ENCODE results near the gene SPINK13.
"Not testable (repeated sequence)": the region's sequence is repeated elsewhere in the genome, so short reads cannot be mapped to it uniquely, and the experiment has no call there.

Gene SPINK13, protein sequence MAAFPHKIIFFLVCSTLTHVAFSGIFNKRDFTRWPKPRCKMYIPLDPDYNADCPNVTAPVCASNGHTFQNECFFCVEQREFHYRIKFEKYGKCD

DNA sequence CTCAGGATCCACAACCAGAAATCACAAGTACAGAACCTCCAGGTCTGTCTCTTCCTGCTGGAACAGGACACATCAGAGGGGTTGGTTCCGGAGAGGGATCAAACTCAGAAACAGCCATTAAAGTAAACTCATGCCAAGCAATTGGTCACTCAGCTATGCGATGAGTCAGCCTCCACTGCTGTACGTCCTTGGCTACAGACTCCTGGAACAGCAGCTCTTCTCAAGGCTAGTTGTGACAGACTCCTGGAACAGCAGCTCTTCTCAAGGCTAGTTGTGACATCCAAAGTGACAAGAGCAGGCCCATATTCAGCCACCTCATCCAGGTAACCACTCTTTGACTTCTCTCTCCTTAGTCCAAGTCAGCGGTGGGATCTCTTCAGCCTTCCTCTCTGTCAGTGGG, at the start of gene SPINK13:
SPINK13 (plus strand) TSS at position 229 of the 400 bp plus-strand sequence. CDS start 1,279 bp downstream, outside the sequence.
- peak; percentile 58 for DNase-seq (ENCODE audit: low read depth)

DNA sequence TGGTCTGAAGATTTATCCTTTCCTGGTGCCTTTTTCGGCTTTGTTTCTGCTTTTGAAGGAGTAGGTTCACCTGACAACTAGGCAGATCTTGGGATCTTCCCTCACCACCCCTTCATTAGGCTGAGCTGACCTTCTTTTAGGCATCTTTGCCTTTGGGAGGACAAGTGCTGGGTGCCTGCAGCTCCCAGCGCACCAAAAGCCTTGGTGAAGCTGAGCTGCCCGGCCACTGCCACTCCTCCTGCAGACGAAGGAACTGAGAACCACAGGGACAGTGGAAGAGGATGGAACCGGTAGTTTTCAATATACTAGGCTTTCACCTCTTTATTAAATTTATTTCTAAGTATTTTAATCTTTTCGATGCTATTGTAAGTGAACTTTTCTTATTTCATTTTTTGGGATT, 47.1 kb upstream of the SPINK13 start:
- no peak for DNase-seq (ENCODE audit: low read depth)

DNA sequence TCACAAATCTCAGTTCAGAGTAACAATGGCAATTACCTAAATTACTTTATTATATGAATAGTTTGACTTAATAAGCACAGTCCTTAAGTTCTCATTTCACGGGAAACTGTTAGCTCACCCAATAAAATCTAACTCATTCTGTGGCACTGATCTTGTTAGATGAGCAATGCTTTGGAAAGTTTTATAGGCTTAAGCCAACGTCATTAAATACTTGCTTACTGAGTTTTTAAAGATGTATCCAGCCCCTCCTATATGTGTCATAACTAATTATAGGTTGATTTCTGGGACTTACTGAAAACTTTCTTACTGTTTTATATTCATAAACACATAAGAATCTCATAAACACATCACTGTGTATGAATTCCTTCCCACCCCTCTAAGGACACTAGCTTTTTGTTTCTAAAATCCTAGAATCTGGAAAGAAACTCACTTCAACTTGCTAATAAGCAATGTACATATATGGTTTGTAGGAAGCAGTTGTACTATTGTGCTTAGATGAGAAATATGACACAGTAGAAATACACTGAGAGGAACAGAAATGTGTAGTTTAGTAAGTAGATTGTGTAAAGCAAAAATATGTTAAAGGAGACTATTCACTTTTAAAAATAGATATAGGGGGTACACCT, 44.4 kb upstream of the SPINK13 start:
- peak; percentile 65 for DNase-seq (ENCODE audit: low read depth)

DNA sequence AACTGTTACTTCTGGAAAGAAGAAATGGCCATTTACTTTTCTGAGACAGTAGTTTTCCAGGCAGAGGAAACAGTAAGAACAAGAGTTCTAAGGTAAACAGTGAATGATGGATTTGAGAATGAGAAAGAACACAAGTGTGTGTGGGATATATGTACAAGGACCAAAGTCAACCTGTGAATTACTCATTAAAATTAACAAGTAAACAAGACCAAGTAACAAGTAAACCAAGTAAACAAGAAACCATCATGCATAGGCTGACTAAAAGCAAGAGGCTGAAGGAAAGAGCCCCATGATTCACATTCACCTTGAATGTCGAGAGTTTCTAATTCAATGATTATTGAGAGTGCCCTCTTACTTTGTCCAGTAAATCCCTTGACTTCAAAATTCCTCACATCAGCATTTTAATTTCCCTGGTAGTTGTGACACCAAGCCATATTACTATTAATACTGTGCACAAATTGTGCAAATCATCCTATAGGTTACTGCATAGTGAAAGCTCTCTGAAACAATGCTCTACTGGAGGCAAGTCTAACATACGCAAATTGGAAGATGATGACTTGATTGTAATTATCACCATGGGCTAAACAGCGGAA, 40.1 kb upstream of the SPINK13 start:
- no peak for DNase-seq (ENCODE audit: low read depth)

DNA sequence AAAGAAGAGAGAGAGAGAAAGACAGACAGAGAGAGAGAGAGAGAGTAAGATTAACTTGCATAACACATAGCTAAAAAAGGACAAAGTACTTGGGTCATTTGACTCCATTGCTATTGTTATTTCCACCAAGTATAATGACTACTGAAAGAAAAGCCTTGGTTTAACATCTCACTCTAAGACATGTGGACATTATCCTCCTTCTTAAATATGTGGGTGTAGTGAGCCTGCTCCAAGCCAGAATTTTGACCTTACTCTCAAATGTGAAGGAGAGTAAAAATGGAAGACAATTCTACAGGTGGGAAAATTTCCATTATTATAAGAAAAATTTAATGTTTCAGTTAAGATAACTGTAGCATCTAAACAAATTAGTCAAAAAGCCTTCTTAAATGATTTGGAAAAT, 38.8 kb upstream of the SPINK13 start:
- DNase-seq (ENCODE audit: low read depth), result no peak

DNA sequence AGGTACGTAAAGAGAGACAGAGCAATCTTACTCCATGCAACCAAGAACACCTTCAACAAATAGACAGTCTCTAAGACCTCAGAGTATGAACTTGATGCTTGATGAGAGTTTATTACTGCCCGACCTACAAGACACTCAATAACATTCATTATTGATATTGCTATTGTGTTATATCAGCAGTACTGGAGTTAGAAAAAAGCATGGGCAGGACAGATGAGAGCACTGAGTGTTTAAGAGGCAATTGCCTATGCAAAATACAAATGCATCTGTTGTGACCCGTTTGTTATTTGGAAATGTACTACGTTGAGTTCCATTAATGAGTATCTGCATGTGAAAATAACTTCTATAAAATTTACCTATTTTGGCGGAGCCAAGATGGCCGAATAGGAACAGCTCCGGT, 38.4 kb upstream of the SPINK13 start:
- no peak for DNase-seq (ENCODE audit: low read depth)

DNA sequence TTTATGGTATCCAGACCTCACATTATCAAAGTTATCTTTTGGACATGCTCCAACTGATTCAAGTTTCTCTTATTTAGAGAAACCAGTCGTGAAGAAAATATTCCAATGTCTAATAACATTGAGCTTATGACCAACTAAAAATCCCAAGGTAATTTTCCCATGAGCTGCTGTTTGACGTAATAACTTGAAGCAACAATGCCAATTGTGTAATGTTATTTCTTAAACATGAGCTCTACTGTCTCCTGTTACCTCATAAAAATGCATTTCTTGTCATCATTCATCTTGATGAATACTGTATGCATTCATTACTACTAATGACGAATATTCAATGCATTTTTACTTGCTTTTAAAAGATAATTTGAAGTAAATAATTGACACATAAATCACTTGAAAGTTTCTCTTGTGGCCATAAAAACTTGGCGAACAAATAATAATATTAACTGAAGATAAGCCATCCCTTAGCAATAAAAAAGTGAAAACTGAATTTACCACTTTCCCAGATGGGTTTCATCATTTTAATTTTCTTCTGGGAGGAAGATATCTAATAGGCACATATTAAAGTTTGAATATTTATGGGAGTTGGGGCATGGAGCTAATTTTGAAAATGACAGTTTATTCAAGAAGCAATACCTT, 30.7 kb upstream of the SPINK13 start:
- no peak for DNase-seq (ENCODE audit: low read depth)

DNA sequence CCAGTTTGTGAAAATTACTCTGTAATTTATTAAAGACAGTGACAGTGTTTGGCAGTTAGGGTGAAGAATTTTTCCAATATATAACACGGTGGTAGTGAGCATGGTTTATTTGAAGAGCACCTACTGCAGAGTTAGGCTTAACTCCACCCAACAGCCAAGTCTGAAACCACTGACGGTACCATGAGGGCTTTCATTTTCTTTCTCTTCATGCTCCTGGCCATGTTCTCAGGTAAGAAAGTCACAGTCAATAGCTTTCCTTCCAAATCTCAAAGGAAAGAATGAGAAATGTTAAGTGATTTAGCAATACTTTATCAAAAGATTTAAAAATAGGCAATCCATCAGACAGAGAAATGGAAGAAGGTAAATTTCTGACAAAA, 30.2 kb upstream of the SPINK13 start, which contains the start of gene MARCOL:
MARCOL (plus strand) TSS at position 108 of the 377 bp plus-strand sequence; CDS start at position 181, 73 bp downstream.
- no peak for DNase-seq (ENCODE audit: low read depth)

DNA sequence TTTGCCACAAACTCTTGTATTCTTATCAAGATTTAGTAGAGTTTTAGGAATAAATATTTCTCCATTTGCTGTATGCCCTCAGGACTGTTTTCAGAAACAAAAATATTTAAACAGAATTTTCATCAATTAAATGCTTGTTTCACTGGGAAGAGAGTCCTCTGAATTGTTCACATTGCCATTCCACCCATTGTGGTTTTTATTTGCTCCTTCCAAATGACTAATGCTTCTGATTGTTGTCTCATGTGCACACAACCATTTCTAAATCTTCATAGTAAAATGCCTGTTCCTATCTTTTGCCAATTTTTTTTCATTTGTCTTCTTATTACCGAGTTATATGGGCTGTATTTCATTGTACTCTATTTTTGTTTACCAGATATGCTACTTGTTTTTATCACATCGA, 19.7 kb upstream of the SPINK13 start:
- DNase-seq (ENCODE audit: low read depth), result no peak

DNA sequence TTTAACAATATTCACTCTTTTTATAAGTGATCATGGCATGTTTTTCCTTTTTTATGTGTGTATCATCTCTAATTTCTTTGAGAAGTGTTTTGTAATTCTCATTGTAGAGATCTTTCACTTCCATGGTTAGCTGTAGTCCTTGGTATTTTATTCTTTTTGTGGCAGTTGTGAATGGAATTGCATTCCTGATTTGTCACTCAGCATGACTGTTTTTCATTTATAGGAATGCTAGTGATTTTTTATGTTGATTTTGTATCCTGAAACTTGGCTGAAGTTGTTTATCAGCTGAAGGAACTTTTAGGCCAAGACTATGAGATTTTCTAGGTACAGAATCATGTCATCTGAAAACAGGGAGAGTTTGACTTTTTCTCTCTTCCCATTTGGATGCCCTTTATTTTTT, 13.1 kb upstream of the SPINK13 start:
- DNase-seq (ENCODE audit: low read depth), result peak; percentile 25

DNA sequence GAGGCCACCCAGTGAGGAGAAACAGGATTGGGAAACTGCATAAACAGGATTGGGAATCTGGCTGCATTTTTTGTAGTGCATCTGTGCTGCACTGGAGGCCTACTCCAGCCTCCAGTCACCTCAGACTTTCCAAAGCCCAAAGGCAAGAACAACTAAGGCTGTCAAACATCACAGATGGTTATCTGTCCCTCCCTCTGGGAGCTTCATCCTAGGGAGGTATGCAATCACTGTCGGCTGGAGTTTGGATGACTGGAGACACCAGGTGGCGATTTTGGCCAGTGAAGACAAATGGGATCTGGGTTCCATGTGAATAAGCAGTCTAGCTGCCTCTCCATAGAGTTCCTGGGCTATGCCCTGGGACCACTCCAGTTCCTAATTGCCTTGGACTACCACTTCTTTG, 9.3 kb upstream of the SPINK13 start:
- DNase-seq (ENCODE audit: low read depth), result no peak

DNA sequence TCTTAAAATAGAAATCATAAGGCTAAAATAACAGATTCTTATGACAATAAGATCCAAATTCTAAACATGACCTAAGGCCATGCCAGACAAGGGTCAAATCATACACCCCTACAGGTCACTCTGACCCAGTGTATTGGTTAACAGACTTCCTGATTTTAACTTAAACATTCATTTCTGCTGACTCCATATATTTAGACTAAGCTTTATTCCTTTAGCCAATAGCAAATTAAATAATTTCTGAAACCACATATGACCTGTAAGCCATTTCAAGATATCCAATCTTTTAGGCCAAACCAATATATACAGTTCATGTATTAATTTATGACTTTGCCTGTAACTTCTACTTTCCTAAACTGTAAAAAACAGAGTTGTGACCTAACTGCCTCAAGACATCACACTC, 7.4 kb upstream of the SPINK13 start:
- no peak for DNase-seq (ENCODE audit: low read depth)

DNA sequence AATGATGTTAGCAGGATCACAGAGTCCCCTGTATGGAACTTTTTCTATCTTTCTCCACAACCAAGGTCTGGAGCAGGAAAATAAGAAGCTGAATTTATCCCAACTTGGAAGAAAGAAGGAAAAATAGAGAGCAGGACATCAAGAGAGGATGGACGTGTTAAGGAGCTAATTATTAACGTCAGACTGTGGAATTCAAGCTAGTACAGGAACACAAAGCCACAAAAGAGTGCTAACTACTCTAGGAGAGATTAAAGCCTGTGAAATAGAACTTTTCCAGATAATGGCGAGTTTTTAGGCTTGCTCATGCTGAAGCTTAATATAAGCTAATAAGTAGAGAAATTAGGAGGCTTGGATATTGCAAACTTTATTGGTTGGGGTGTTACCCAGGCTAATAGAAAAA, 632 bp upstream of the SPINK13 start:
- no peak for DNase-seq (ENCODE audit: low read depth)

DNA sequence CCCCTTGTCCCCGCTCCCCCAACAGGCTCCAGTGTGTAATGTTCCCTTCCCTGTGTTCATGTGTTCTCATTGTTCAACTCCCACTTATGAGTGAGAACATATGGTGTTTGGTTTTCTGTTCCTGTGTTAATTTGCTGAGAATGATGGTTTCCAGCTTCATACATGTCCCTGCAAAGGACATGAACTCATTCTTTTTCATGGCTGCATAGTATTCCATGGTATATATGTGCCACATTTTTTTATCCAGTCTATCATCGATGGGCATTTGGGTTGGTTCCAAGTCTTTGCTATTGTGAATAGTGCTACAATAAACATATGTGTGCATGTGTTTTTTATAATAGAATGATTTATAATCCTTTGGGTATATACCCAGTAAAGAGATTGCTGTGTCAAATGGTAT, 6.5 kb downstream of the SPINK13 start:
- DNase-seq (ENCODE audit: low read depth), result not testable (repeated sequence)

DNA sequence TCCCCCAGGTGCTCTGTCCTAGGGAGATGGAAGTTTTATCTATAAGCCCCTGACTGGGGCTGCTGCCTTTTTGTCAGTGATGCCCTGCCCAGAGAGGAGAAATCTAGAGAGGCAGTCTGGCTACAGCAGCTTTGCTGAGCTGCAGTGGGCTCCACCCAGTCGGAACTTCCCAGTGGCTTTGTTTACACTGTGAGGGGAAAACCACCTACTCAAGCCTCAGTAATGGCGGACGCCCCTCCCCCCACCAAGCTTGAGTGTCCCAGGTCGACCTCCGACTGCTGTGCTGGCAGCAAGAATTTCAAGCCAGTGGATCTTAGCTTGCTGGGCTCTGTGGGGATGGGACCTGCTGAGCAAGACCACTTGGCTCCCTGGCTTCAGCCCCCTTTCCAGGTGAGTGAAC, 12.3 kb downstream of the SPINK13 start:
- DNase-seq (ENCODE audit: low read depth), result not testable (repeated sequence)

DNA sequence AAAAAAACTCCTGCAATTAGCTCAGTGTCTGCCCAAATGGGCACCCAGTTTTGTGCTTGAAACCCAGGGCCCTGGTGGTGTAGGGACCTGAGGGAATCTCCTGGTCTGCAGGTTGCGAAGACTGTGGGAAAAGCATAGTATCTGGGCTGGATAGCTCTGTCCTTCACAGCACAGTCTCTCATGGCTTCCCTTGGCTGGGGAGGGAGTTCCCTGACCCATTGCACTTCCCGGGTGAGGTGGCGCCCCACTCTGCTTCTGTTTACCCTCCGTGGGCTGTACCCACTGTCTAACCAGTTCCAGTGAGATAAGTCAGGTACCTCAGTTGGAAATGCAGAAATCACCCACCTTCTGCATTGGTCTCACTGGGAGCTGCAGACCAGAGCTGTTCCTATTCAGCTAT, 12.7 kb downstream of the SPINK13 start:
- not testable (repeated sequence) for DNase-seq (ENCODE audit: low read depth)

DNA sequence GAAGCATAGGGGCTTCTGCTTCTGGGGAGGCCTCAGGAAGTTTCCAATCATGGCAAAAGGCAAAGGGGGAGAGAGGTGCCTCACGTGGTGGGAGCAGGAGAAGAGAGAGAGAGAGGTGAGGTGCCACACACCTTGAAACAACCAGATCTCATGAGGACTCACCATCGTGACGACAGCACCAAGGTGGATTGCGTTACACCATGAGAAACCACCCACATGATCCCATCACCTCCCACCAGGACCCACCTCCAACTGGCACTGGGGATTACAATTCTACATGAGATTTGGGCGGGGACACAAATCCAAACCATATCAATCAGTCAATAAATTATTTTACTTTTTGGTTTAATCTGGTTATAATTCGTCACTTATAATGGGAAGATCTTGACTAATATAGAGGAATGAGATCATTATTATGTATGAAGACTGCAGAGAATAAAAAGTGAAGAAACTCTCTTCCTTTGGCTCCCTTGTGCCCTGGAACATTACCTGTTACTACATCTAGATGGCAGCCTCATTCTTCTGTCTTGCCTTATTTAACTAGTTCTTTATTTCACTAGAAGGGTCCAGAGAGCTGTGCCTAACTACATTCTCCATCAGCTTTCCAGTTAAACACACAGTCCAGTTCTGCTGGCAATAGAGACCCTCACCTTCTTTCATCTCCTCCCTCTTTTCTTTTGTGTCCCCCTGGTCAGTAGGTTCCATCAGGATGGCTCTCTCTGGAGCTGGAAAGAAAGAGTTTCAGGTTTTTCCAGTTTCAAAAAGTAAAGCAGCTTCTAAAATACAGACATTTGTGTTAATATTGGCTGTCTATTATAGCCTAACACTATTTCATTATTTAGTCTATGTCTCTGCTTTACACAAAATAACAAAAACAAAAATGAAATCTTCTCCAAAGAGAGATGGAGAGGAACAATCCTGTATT, 21.9 kb downstream of the SPINK13 start:
- DNase-seq (ENCODE audit: low read depth), result no peak

DNA sequence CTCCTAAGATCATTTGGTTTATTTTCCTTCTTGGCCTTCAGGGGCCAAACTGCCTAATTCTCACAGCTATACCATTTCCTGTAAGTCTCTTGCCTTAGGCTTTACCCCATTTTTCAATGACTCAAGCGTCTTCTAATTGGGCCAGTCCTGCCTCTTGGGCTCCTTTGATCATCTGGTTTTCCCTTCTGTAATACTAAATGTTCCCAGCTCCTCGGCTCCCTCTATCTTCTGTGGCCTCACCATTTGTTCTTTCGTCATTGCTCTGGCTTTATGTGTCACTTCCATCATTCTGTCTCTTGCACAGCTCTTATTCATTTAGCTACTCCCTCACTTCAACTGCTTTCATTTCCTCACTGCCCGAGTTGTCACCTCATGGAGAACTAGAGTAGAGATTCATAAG, 29.1 kb downstream of the SPINK13 start:
- DNase-seq (ENCODE audit: low read depth), result no peak

DNA sequence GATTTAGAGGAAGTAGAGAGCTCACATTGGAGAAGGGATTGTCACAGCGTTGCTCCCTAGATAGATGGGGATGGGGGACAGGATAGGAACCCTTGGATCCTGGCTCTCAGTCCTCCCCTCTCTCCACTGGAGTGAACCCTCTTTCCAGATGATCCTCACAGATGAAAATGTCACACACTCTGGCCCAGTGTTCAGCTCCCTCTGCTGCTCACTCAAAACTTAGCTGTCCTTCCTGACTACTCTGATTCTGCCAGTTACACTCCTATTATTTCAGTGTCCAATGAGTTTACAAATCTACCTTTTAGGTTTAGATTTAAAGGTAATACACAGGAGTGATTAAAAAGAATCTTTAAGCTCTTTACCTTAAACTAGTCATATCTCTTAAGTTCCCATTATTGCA, 37.9 kb downstream of the SPINK13 start:
- no peak for DNase-seq (ENCODE audit: low read depth)

DNA sequence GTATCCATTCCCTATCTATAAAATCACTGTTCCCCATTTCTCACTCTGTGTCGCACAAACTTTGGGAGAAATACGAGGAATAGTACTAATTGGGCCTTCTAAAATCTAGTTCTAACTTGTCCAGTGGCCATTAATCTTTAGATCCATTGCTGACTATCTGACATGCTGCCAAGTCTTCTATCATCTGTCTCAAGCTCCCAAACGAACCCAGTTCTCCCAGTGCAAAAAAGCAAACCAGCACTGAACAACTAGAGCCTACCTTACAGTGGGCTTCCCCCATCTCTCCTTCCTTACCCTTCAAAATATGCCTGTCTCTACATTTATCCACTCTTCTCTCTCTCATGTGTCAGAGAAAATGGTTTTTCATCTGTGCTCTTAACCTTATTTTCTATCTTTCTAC, 40.4 kb downstream of the SPINK13 start:
- no peak for DNase-seq (ENCODE audit: low read depth)

DNA sequence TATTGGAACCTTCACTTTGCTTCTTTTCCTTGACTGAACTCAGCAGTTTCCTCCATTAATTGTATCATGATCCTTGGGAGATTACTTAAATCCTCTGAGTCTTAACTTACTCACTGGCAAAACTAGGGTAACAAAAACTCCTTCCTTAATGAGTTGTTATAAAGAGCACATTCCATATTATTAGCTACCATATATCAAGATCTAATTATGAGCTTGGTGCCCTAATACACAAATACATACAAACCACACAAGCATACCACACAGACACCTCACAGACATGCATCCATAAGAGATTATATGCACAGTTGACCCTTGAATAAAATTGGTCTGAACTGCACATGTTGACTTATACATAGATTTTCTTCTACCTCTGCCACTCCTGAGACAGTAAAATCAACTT, 41.2 kb downstream of the SPINK13 start:
- DNase-seq (ENCODE audit: low read depth), result no peak

DNA sequence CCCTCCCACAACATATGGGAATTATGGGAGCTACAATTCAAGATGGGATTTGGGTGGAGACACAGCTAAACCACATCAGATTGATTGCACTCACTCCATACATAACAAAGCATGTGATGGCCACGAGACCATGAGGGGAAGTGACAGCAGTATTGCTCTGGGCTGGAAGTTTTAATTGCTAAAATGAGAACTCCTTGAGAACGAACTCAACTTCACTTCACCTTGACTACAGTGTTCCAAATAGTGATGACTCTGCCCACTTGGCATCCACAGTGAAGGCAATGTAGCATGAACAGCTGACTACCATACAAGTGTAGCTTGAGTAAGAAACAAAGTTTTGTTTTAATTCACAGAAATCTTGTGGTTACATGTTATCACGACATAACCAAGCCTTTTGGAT, 42.9 kb downstream of the SPINK13 start:
- DNase-seq (ENCODE audit: low read depth), result no peak

All from HS-5 (cell line).